HepG2 (cell line): ENCODE measurements around the gene MAST1. TPM values are rescaled to one million over a fixed set of nuclear protein-coding genes. Genes with fewer than 3 reads are reported as not detected.
"Not testable (repeated sequence)": the region's sequence is repeated elsewhere in the genome, so short reads cannot be mapped to it uniquely, and the experiment has no call there.

Experiments used
- ATAC-seq: fragments of 200-7000 bp; cut with Tn5 transposase; 3 replicates; pipeline ENCODE4 v1.9.1; 2020; ENCODE audit warnings: mild to moderate bottlenecking, moderate library complexity
- BruUV-seq: library from RNA; stranded (reverse); fragments of 400-500 nt; replicated peaks from 2 replicates; lab custom pipeline; 2021; lab: Mats Ljungman, UMichigan
- CTCF ChIA-PET: fragments of 300-600 bp; formaldehyde crosslinking; extraction: SDS; loops from one replicate; lab custom pipeline; 2021; ENCODE audit warnings: low total read pairs, inconsistent platforms, low intra/inter-chr PET ratio; lab: Yijun Ruan, JAX
- POLR2A ChIA-PET: fragments of 350-600 bp; sonication (Branson Sonifier 250); formaldehyde crosslinking; loops from one replicate; lab custom pipeline; 2020; ENCODE audit warnings: antibody characterized with exemption, inconsistent platforms; lab: Yijun Ruan, JAX
- DNase-seq: peaks from one replicate; pipeline ENCODE4 v3.0.0-alpha.2; 2015; ENCODE audit warnings: low spot score
- FAIRE-seq: peaks from 3 replicates; lab custom pipeline; 2011; peaks lifted over from hg19 to GRCh38; lab: Jason Lieb, UNC
- H2AFZ ChIP-seq: one replicate; pipeline ENCODE4 v1.6.1; 2011; ENCODE audit warnings: low read length, inconsistent platforms
- H3K27ac ChIP-seq: fragments of 300-600 bp; 3 replicates; pipeline ENCODE4 v1.8.0; 2011; ENCODE audit warnings: mixed run types, mild to moderate bottlenecking, mixed read lengths, low read length, inconsistent platforms; ENCODE audit not compliant: insufficient read depth; ENCODE audit errors: extremely low read length
- H3K27me3 ChIP-seq, 2 experiments: fragments of 200-600 bp in 1 of 2; 2 replicates in 1 of 2; 3 replicates in 1 of 2; pipeline versions ENCODE4 v1.6.0 to v1.8.0; 2011; ENCODE audit warnings: low read length in 2 of 2, mild to moderate bottlenecking in 2 of 2, moderate library complexity in 2 of 2, inconsistent platforms in 1 of 2; ENCODE audit not compliant: insufficient read depth in 2 of 2, control insufficient read depth in 1 of 2
- H3K36me3 ChIP-seq, 2 experiments: fragments of 200-600 bp in 1 of 2; replicated peaks in 1 of 2; 2 replicates in 1 of 2; 3 replicates in 1 of 2; pipeline versions ENCODE4 v1.5.1 to v1.8.0; 2011; ENCODE audit warnings: low read length in 2 of 2, inconsistent platforms in 1 of 2; ENCODE audit not compliant: insufficient read depth in 2 of 2, control insufficient read depth in 1 of 2
- H3K4me1 ChIP-seq: 2 replicates; pipeline ENCODE4 v1.5.1; 2012; ENCODE audit warnings: low read length, inconsistent platforms; ENCODE audit not compliant: insufficient read depth
- H3K4me2 ChIP-seq: 2 replicates; pipeline ENCODE4 v1.6.0; 2011; ENCODE audit warnings: low read depth, low read length, inconsistent platforms
- H3K4me3 ChIP-seq, 3 experiments: fragments of 200-600 bp in 1 of 3; sonication (generic), shearing (Covaris generic) in 1 of 3; replicated peaks in 1 of 3; 2 replicates each; pipeline ENCODE4 v1.5.1; 2011 to 2016; ENCODE audit warnings: low read length in 3 of 3, inconsistent platforms in 2 of 3, low read depth in 2 of 3, mild to moderate bottlenecking in 2 of 3, control low read depth in 1 of 3, mixed read lengths in 1 of 3; ENCODE audit not compliant: insufficient read depth in 1 of 3
- H3K79me2 ChIP-seq: one replicate; pipeline ENCODE4 v1.6.1; 2011; ENCODE audit warnings: low read length, inconsistent platforms; ENCODE audit not compliant: insufficient read depth
- H3K9ac ChIP-seq: 2 replicates; pipeline ENCODE4 v1.6.0; 2011; ENCODE audit warnings: mild to moderate bottlenecking, low read depth, low read length, inconsistent platforms; ENCODE audit not compliant: insufficient read depth
- H3K9me3 ChIP-seq: 2 replicates; pipeline ENCODE4 v1.5.1; 2012; ENCODE audit warnings: mild to moderate bottlenecking, low read length
- H4K20me1 ChIP-seq: 2 replicates; pipeline ENCODE4 v1.6.0; 2011; ENCODE audit warnings: inconsistent platforms, mild to moderate bottlenecking, low read length, moderate library complexity; ENCODE audit not compliant: insufficient read depth
- ATM ChIP-seq: fragments of 450-650 bp; IDR thresholded peaks from 2 replicates; pipeline ENCODE4 v1.7.1; 2017; ENCODE audit warnings: mild to moderate bottlenecking, borderline replicate concordance
- FLYWCH1 ChIP-seq: sonication (generic); formaldehyde crosslinking; IDR thresholded peaks from 2 replicates; pipeline ENCODE4 v1.8.1; 2023; ENCODE audit warnings: mild to moderate bottlenecking, missing genetic modification reagents
- KDM4B ChIP-seq: sonication (generic); formaldehyde crosslinking; IDR thresholded peaks from 2 replicates; pipeline ENCODE4 v1.4.0; 2020; ENCODE audit warnings: missing genetic modification reagents
- MBD4 ChIP-seq: IDR thresholded peaks from 2 replicates; pipeline ENCODE4 v1.6.1; 2012; ENCODE audit warnings: low read length, inconsistent platforms, borderline replicate concordance
- MEIS1 ChIP-seq: sonication (generic); formaldehyde crosslinking; IDR thresholded peaks from 2 replicates; pipeline ENCODE4 v1.9.0; 2021; ENCODE audit warnings: mild to moderate bottlenecking, missing genetic modification reagents, moderate library complexity, borderline replicate concordance
- NFRKB ChIP-seq: fragments of 450-650 bp; IDR thresholded peaks from 2 replicates; pipeline ENCODE4 v1.6.1; 2017
- SCMH1 ChIP-seq: sonication (generic); formaldehyde crosslinking; IDR thresholded peaks from 2 replicates; pipeline ENCODE4 v1.9.0; 2021; ENCODE audit warnings: missing genetic modification reagents, mild to moderate bottlenecking, borderline replicate concordance
- SIN3A ChIP-seq: IDR thresholded peaks from 2 replicates; pipeline ENCODE4 v1.6.1; 2011; ENCODE audit warnings: low read depth, mild to moderate bottlenecking, control low read depth, low read length, borderline replicate concordance
- ZNF142 ChIP-seq: sonication (generic); formaldehyde crosslinking; IDR thresholded peaks from 2 replicates; pipeline ENCODE4 v1.4.0; 2020; ENCODE audit warnings: missing genetic modification reagents
- ZNF333 ChIP-seq: sonication (generic); formaldehyde crosslinking; IDR thresholded peaks from 2 replicates; pipeline ENCODE4 v1.4.0; 2020; ENCODE audit warnings: mild to moderate bottlenecking, missing genetic modification reagents, borderline replicate concordance
- ZNF343 ChIP-seq: sonication (generic); formaldehyde crosslinking; IDR thresholded peaks from 2 replicates; pipeline ENCODE4 v1.4.0; 2020; ENCODE audit warnings: mild to moderate bottlenecking, missing genetic modification reagents
- ZNF460 ChIP-seq: sonication (generic); formaldehyde crosslinking; IDR thresholded peaks from 2 replicates; pipeline ENCODE4 v1.5.1; 2020; ENCODE audit warnings: missing genetic modification reagents, mild to moderate bottlenecking, borderline replicate concordance
- WGBS: methylation state at CpG from one replicate; pipeline ENCODE4 v1.1.6; 2017; ENCODE audit warnings: low lambda C conversion rate; 5-methylcytosine and 5-hydroxymethylcytosine counted together
- in situ Hi-C: cut with HindIII; loops from 2 replicates; pipeline ENCODE4 v1.10.0; 2017; ENCODE audit warnings: low pct_unique_long_range_greater_than_20kb; ENCODE audit not compliant: extremely low pct_ligation_motif_present
- intact Hi-C: fragments of 100-400 bp; cut with micrococcal nuclease; formaldehyde crosslinking; loops from one replicate; pipeline ENCODE4 v1.10.0; 2022; ENCODE audit not compliant: unreplicated experiment
- polyA plus RNA-seq, 8 experiments: library from polyadenylated mRNA; depleted of rRNA in 3 of 8; stranded (reverse) in 7 of 8; unstranded in 1 of 8; fragments of >200 nt; fragmentation: Illumina TruSeq in 4 of 8; extraction: Trizol in 4 of 8; gene quantifications; 2 replicates each; pipeline versions ENCODE4 v1.2.1 to v1.2.3, GENCODE V29; 2011 to 2016; ENCODE audit warnings: low read depth in 4 of 8, missing spikeins in 1 of 8, mixed read lengths in 1 of 8; ENCODE audit not compliant: insufficient read depth in 1 of 8
- total RNA-seq, 5 experiments: library from RNA; depleted of rRNA; stranded (reverse); fragments of >200 nt; fragmentation: Illumina TruSeq; extraction: Trizol; gene quantifications; 2 replicates each; pipeline ENCODE4 v1.2.3, GENCODE V29; 2016; ENCODE audit warnings: low read depth in 1 of 5
- TF ChIP-seq, protein P1 (sequence below): IDR thresholded peaks from 2 replicates; pipeline ENCODE4 v1.6.1; 2016; ENCODE audit warnings: low read depth

The MAST1 gene
- total and polyA plus RNA-seq, 2 of the 13 experiments (the other 11 are each of a cell fraction or from before 2014, with no cell fraction given): 0.73 to 4.7 TPM

DNA sequence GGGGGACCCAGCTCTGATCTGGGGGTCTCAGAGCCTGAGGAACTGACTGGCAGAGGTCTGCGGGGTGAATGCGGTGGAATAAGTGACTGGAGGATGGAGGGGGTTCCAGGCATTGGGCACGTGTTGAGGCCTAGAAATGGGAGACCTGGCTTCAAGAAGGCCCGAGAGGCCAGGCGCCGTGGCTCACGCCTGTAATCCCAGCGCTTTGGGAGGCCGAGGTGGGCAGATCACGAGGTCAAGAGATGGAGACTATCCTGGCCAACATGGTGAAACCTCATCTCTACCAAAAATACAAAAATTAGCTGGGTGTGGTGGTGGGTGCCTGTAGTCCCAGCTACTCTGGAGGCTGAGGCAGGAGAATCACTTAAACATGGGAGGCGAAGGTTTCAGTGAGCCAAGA, 20.5 kb upstream of the MAST1 start:
- H3K9me3 ChIP-seq, BruUV-seq, FAIRE-seq, H3K27me3 ChIP-seq, H3K27ac ChIP-seq, H3K36me3 ChIP-seq, H2AFZ ChIP-seq, H3K9ac ChIP-seq, H4K20me1 ChIP-seq, ATAC-seq, POLR2A ChIA-PET, H3K4me1 ChIP-seq, H3K4me2 ChIP-seq, in situ Hi-C loops, intact Hi-C loops, H3K4me3 ChIP-seq, DNase-seq, H3K79me2 ChIP-seq, CTCF ChIA-PET: not testable (repeated sequence)
- WGBS: 86% methylated on average over 11 of the region's 11 CpGs

- Histone ChIP-seq H3K79me2 (no peaks in the 10 kb centered on the region), H4K20me1 (no peaks in the 10 kb centered on the region), H3K4me2 (no peak overlapping the region), H2AFZ (no peak overlapping the region), H3K27ac (no peak overlapping the region), H3K9ac (no peak overlapping the region), H3K27me3 (no peaks in the 10 kb centered on the region), H3K36me3 (no peaks in the 10 kb centered on the region), H3K9me3 (no peaks in the 10 kb centered on the region), H3K4me3 (no peak overlapping the region), H3K4me1 (peaks cover 11% of the 10 kb centered on the region)
- BruUV-seq: no TSS peak
- intact Hi-C loops (no loop called here), in situ Hi-C loops (no loop called here)
- ChIA-PET POLR2A (no interaction called here), CTCF (no interaction called here)
- 66% methylated on average over 2 of the region's 2 CpGs for WGBS
- no peak for DNase-seq
- no peak for ATAC-seq
- FAIRE-seq: no peak
- TF ChIP-seq, protein P1, sequence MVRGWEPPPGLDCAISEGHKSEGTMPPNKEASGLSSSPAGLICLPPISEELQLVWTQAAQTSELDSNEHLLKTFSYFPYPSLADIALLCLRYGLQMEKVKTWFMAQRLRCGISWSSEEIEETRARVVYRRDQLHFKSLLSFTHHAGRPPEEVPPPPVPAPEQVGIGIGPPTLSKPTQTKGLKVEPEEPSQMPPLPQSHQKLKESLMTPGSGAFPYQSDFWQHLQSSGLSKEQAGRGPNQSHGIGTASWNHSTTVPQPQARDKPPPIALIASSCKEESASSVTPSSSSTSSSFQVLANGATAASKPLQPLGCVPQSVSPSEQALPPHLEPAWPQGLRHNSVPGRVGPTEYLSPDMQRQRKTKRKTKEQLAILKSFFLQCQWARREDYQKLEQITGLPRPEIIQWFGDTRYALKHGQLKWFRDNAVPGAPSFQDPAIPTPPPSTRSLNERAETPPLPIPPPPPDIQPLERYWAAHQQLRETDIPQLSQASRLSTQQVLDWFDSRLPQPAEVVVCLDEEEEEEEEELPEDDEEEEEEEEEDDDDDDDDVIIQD: no peak
- no peak for TF ChIP-seq KDM4B (CRISPR knock-in tag)
- no peak for TF ChIP-seq NFRKB
- no peak for TF ChIP-seq MBD4
- no peak for TF ChIP-seq ZNF343 (CRISPR knock-in tag)
- no peak for TF ChIP-seq ZNF142
- no peak for TF ChIP-seq ZNF460 (CRISPR knock-in tag)
- no peak for TF ChIP-seq ATM
- TF ChIP-seq SIN3A: no peak
- no peak for TF ChIP-seq SCMH1 (CRISPR knock-in tag)
- no peak for TF ChIP-seq ZNF333 (CRISPR knock-in tag)
- no peak for TF ChIP-seq FLYWCH1 (CRISPR knock-in tag)
- TF ChIP-seq MEIS1: no peak
These were observed 16.6 kb upstream of the MAST1 start for GRCh38 chr19:12821761-12822160.
